ENCODE results near the gene NPDC1.

The NPDC1 gene

GRCh38 chr9:137002646-137003041 is 43.3 kb downstream of the NPDC1 start:
- no peak for DNase-seq (ENCODE audit: low read depth)
- H3K4me3 ChIP-seq (ENCODE audit: control insufficient read depth, low read depth, low read length) = no peak overlapping the region
- TF ChIP-seq, protein P1, sequence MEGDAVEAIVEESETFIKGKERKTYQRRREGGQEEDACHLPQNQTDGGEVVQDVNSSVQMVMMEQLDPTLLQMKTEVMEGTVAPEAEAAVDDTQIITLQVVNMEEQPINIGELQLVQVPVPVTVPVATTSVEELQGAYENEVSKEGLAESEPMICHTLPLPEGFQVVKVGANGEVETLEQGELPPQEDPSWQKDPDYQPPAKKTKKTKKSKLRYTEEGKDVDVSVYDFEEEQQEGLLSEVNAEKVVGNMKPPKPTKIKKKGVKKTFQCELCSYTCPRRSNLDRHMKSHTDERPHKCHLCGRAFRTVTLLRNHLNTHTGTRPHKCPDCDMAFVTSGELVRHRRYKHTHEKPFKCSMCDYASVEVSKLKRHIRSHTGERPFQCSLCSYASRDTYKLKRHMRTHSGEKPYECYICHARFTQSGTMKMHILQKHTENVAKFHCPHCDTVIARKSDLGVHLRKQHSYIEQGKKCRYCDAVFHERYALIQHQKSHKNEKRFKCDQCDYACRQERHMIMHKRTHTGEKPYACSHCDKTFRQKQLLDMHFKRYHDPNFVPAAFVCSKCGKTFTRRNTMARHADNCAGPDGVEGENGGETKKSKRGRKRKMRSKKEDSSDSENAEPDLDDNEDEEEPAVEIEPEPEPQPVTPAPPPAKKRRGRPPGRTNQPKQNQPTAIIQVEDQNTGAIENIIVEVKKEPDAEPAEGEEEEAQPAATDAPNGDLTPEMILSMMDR (IDR thresholded peaks at IDR 0.05; ENCODE audit: control insufficient read depth, insufficient read depth, low read depth, low read length, missing control alignments) = no peak

DNA sequence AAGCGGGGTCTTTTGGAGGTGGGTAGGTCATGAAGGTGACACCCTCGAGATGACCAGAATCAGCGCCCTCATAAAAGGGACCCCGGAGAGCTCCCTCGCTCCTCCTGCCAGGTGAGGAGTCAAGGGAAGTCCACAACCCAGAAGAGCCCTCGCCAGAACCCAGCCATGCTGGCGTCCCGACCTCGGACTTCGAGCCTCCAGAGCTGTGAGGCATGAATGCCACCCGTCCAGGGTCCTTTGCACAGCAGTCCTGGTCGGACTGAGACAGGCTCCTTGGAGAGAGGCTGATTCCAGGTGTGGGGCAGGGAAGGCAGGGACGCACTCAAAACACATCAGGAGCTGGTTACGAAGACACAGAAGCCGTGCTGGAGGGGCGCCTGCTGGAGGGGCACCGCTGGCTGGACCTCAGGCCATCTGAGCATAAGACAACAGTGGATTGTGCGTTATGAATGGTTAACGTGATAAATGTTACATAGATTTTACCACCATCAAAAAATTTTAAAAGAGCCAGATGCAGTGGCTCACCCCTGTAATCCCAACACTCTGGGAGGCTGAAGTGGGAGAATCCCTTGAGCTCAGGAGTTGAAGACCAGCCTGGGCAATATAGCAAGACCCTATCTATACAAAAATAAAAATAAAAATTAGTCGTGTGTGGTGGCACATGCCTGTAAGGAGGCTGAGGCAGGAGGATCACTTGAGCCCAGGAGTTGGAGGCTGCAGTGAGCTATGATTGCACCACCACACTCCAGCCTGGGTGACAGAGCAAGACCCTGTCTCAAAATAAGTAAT is 43.9 kb downstream of the NPDC1 start:
- no peak overlapping the region for H3K4me3 ChIP-seq (ENCODE audit: control insufficient read depth, low read depth, low read length)
- TF ChIP-seq, protein P1 (IDR thresholded peaks at IDR 0.05; ENCODE audit: control insufficient read depth, insufficient read depth, low read depth, low read length, missing control alignments) = no peak
- DNase-seq (ENCODE audit: low read depth) = no peak

DNA sequence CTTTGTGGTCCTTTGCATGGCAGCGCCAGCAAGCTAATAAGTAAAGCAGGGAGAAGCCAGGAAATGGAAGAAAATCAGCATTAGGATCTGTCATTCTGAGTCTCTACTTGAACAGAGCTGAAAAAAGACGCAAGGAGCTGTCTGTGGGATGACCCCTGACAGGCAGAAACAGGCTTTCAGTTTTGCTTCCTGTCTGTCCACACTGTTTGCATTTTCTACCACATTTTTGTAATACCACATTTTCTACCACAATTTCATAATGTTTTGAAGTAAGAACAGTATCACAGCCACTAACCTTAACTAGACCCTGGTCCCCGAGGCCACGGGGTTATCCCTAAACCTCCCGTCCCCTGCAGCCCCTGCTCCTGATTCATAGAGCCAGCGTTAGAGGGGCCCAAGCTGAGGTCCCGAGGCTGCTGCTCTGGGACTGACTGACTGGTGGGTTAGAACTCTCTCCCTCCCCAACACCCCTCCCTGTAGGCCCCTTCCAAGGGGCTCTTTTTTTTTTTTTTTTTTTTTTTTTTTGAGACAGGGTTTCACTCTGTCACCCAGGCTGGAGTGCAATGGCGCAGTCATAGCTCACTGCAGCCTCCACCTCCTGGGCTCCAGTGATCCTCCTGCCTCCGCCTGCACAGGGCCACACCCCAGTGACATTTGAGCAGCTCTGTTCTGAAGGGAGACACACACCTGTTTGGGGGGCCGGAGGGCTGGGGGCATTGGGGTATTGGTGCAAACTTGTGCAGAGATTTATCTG is 45.6 kb downstream of the NPDC1 start:
- H3K4me3 ChIP-seq (ENCODE audit: control insufficient read depth, low read depth, low read length) = no peak overlapping the region
- TF ChIP-seq, protein P1 (IDR thresholded peaks at IDR 0.05; ENCODE audit: control insufficient read depth, insufficient read depth, low read depth, low read length, missing control alignments) = no peak
- DNase-seq (ENCODE audit: low read depth) = peak; percentile 46

DNA sequence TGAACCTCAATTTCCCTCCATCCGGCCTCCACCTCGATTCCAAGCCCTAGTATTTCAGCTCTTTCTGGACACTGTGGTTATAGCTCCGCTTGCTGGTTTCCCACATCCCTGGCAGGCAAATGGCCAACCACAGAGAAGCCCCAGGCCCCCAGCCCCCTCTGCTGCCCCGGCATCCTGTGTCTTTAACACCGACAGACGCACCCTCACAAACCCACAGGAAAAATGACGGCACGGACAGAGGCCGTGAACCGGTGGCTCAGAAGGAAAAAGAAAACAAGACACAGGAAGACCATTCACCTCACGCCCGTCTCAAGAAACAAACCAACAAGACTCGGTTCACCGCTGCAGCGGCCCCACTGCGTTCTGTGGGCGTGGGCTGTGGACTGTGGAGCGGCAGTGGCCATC is 48.1 kb downstream of the NPDC1 start:
- H3K4me3 ChIP-seq (ENCODE audit: control insufficient read depth, low read depth, low read length) = no peak overlapping the region
- TF ChIP-seq, protein P1 (IDR thresholded peaks at IDR 0.05; ENCODE audit: control insufficient read depth, insufficient read depth, low read depth, low read length, missing control alignments) = no peak
- no peak for DNase-seq (ENCODE audit: low read depth)

DNA sequence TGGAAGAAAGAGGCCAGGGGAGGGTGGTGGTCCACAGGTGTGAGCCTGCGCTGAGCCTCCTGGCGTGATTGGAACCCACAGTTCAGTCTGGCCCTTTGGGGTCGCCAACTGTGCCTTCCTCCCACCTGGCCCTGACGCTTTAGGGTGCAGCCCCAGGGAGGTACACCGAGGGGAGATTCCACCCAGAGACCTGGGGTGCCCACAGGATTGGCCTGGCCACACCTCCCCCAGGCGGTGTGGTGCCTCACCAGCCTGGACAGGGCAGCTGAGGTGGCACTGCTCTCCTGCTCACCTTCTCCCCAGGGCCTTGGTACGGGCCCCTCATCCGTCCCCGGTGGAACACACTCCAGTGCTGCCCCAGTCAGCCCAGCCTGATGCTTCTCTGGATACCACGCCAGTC is 48.6 kb downstream of the NPDC1 start:
- TF ChIP-seq, protein P1 (IDR thresholded peaks at IDR 0.05; ENCODE audit: control insufficient read depth, insufficient read depth, low read depth, low read length, missing control alignments) = no peak
- no peak for DNase-seq (ENCODE audit: low read depth)
- H3K4me3 ChIP-seq (ENCODE audit: control insufficient read depth, low read depth, low read length) = no peak overlapping the region

- no peak within 1 kb of the TSS for H3K4me3 ChIP-seq (ENCODE audit: control insufficient read depth, low read depth, low read length)
- no peak for DNase-seq (ENCODE audit: low read depth)
- TF ChIP-seq, protein P1 (IDR thresholded peaks at IDR 0.05; ENCODE audit: control insufficient read depth, insufficient read depth, low read depth, low read length, missing control alignments) = no peak
Measured at GRCh38 chr9:136996361-136997292, 49.4 kb downstream of the NPDC1 start, which contains the start of gene CLIC3. Gene CLIC3 (minus strand): TSS chr9:136996568. CDS start chr9:136996543, 25 bp downstream.

Measured in AG09309 (cell line).